Measurements from ENCODE around the gene FGD5. TPM values are rescaled to one million over a fixed set of nuclear protein-coding genes. Genes with fewer than 3 reads are reported as not detected.

Gene FGD5
- total RNA-seq, 1 experiment from 2014 or later: not detected

- H3K36me3 ChIP-seq (ENCODE audit: insufficient read depth, low read length, poor library complexity, severe bottlenecking): peaks cover 34% of the 10 kb centered on the region
- no TSS peak for BruUV-seq (replicated peaks)
- TF ChIP-seq EZH2 (IDR thresholded peaks at IDR 0.05; ENCODE audit: borderline replicate concordance, low read depth, low read length, poor library complexity, severe bottlenecking): no peak
- TF ChIP-seq, protein P1, sequence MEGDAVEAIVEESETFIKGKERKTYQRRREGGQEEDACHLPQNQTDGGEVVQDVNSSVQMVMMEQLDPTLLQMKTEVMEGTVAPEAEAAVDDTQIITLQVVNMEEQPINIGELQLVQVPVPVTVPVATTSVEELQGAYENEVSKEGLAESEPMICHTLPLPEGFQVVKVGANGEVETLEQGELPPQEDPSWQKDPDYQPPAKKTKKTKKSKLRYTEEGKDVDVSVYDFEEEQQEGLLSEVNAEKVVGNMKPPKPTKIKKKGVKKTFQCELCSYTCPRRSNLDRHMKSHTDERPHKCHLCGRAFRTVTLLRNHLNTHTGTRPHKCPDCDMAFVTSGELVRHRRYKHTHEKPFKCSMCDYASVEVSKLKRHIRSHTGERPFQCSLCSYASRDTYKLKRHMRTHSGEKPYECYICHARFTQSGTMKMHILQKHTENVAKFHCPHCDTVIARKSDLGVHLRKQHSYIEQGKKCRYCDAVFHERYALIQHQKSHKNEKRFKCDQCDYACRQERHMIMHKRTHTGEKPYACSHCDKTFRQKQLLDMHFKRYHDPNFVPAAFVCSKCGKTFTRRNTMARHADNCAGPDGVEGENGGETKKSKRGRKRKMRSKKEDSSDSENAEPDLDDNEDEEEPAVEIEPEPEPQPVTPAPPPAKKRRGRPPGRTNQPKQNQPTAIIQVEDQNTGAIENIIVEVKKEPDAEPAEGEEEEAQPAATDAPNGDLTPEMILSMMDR (conservative IDR thresholded peaks at IDR 0.05; ENCODE audit: low read depth, low read length): no peak
- no peaks in the 10 kb centered on the region for H3K4me1 ChIP-seq (ENCODE audit: insufficient read depth, low read length, poor library complexity, severe bottlenecking)
- no peak overlapping the region for H3K27ac ChIP-seq (ENCODE audit: low read depth, low read length, poor library complexity, severe bottlenecking)
- H3K4me3 ChIP-seq (ENCODE audit: low read depth, low read length, poor library complexity, severe bottlenecking): no peak overlapping the region
- POLR2A ChIA-PET (ENCODE audit: low non-redundant PET): no interaction called here
- H3K27me3 ChIP-seq (replicated peaks; ENCODE audit: insufficient read depth, low read depth, low read length, poor library complexity): no peaks in the 10 kb centered on the region
- no peak for DNase-seq (ENCODE audit: low spot score)
- intact Hi-C loops (cut with micrococcal nuclease; ENCODE audit: unreplicated experiment): no loop called here
- CTCF ChIA-PET: no interaction called here
- H3K9me3 ChIP-seq (ENCODE audit: low read depth, low read length, poor library complexity, severe bottlenecking): peaks cover 16% of the 10 kb centered on the region
Measured at GRCh38 chr3:14969671-14970070, 150.9 kb downstream of the FGD5 start.

DNA sequence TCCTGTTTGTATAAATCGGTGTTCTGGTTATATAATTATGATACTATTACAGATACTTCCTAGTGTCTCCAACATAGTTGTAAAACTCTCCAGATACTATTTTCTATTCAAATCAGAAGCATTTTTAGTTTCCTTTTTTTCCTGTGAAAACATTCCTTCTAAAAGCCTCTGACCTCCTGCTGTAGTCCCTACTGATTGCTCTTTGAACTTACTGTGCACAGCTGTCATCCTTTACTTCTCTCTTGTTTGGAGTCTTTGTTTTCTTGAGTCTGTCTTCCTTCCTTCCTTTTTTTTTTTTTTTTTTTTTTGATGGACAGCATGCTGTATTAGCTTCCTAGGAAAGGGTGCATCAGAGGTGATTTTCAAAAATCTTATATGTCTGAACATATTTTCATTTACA lies 157.6 kb downstream of the FGD5 start:
- H3K9me3 ChIP-seq (ENCODE audit: low read depth, low read length, poor library complexity, severe bottlenecking): peaks cover 11% of the 10 kb centered on the region
- peak; percentile 42 for DNase-seq (ENCODE audit: low spot score)
- no peak overlapping the region for H3K4me3 ChIP-seq (ENCODE audit: low read depth, low read length, poor library complexity, severe bottlenecking)
- peaks cover 21% of the 10 kb centered on the region for H3K36me3 ChIP-seq (ENCODE audit: insufficient read depth, low read length, poor library complexity, severe bottlenecking)
- intact Hi-C loops (cut with micrococcal nuclease; ENCODE audit: unreplicated experiment): no loop called here
- H3K27ac ChIP-seq (ENCODE audit: low read depth, low read length, poor library complexity, severe bottlenecking): peak overlapping the region; percentile 43
- TF ChIP-seq, protein P1 (conservative IDR thresholded peaks at IDR 0.05; ENCODE audit: low read depth, low read length): no peak
- TF ChIP-seq EZH2 (IDR thresholded peaks at IDR 0.05; ENCODE audit: borderline replicate concordance, low read depth, low read length, poor library complexity, severe bottlenecking): no peak
- BruUV-seq (replicated peaks): no TSS peak
- ChIA-PET POLR2A (ENCODE audit: low non-redundant PET) (no interaction called here), CTCF (interaction anchor here (0.5 kb wide), 1 partner anchor 19 kb away, joined by 4 read pairs; no protein-coding TSS in a partner anchor)
- H3K4me1 ChIP-seq (ENCODE audit: insufficient read depth, low read length, poor library complexity, severe bottlenecking): peaks cover 22% of the 10 kb centered on the region
- no peaks in the 10 kb centered on the region for H3K27me3 ChIP-seq (replicated peaks; ENCODE audit: insufficient read depth, low read depth, low read length, poor library complexity)

GRCh38 chr3:14980689-14981088 lies 161.9 kb downstream of the FGD5 start:
- H3K27me3 ChIP-seq (replicated peaks; ENCODE audit: insufficient read depth, low read depth, low read length, poor library complexity): no peaks in the 10 kb centered on the region
- no peak overlapping the region for H3K4me3 ChIP-seq (ENCODE audit: low read depth, low read length, poor library complexity, severe bottlenecking)
- BruUV-seq (replicated peaks): no TSS peak
- intact Hi-C loops (cut with micrococcal nuclease; ENCODE audit: unreplicated experiment): no loop called here
- H3K27ac ChIP-seq (ENCODE audit: low read depth, low read length, poor library complexity, severe bottlenecking): no peak overlapping the region
- no peaks in the 10 kb centered on the region for H3K36me3 ChIP-seq (ENCODE audit: insufficient read depth, low read length, poor library complexity, severe bottlenecking)
- no peak for DNase-seq (ENCODE audit: low spot score)
- POLR2A ChIA-PET (ENCODE audit: low non-redundant PET): no interaction called here
- H3K4me1 ChIP-seq (ENCODE audit: insufficient read depth, low read length, poor library complexity, severe bottlenecking): peaks cover 18% of the 10 kb centered on the region
- CTCF ChIA-PET: no interaction called here
- TF ChIP-seq EZH2 (IDR thresholded peaks at IDR 0.05; ENCODE audit: borderline replicate concordance, low read depth, low read length, poor library complexity, severe bottlenecking): no peak
- TF ChIP-seq, protein P1 (conservative IDR thresholded peaks at IDR 0.05; ENCODE audit: low read depth, low read length): no peak
- H3K9me3 ChIP-seq (ENCODE audit: low read depth, low read length, poor library complexity, severe bottlenecking): peaks cover 4% of the 10 kb centered on the region

Other genes with a start within 250 kb of the FGD5 start
- gene CCDC174, start 167.2 kb upstream of the FGD5 start, total RNA-seq (2021): 19.0 and 19.8 TPM in 2 replicates
- 0.17 and 0.28 TPM in 2 replicates for gene C3orf20, start 143.8 kb upstream of the FGD5 start, total RNA-seq (2021)
- 56.5 and 56.8 TPM in 2 replicates for gene NR2C2, start 128.6 kb downstream of the FGD5 start, total RNA-seq (2021)
- 75.5 and 91.3 TPM in 2 replicates for gene MRPS25, start 246.4 kb downstream of the FGD5 start, total RNA-seq (2021)

Data from A673 (cell line).